ENCODE data around the gene RPS6KB2.

The RPS6KB2 gene

GRCh38 chr11:67428052-67429001 is at the start of gene RPS6KB2:
RPS6KB2 (plus strand) TSS chr11:67428494; CDS start chr11:67428546, 52 bp downstream.
- peak; percentile 86 for TF ChIP-seq POLR2A (IDR thresholded peaks at IDR 0.05; ENCODE audit: low read depth, low read length)
- FAIRE-seq (no peak), DNase-seq (ENCODE audit: insufficient read length, low spot score) (peak; percentile 98)

- FAIRE-seq (no peak), DNase-seq (ENCODE audit: insufficient read length, low spot score) (no peak)
These were observed 49.8 kb upstream of the RPS6KB2 start for GRCh38 chr11:67378544-67378943.

GRCh38 chr11:67379061-67380058 is 48.9 kb upstream of the RPS6KB2 start:
- no peak for FAIRE-seq
- DNase-seq (ENCODE audit: insufficient read length, low spot score): peak; percentile 83
- peak; percentile 57 for TF ChIP-seq POLR2A (IDR thresholded peaks at IDR 0.05; ENCODE audit: low read depth, low read length)

More at GRCh38 chr11:67378544-67378943, 49.8 kb upstream of the RPS6KB2 start:
- TF ChIP-seq POLR2A (IDR thresholded peaks at IDR 0.05; ENCODE audit: low read depth, low read length): no peak

- no peak for FAIRE-seq
- DNase-seq (ENCODE audit: insufficient read length, low spot score): no peak
- no peak for TF ChIP-seq POLR2A (IDR thresholded peaks at IDR 0.05; ENCODE audit: low read depth, low read length)
These were observed 46.9 kb upstream of the RPS6KB2 start for GRCh38 chr11:67381244-67381972.

- DNase-seq (ENCODE audit: insufficient read length, low spot score) (peak; percentile 63), FAIRE-seq (no peak)
- no peak for TF ChIP-seq POLR2A (IDR thresholded peaks at IDR 0.05; ENCODE audit: low read depth, low read length)
These were observed 45.8 kb upstream of the RPS6KB2 start for GRCh38 chr11:67382276-67383136.

GRCh38 chr11:67384851-67385366 is 43.4 kb upstream of the RPS6KB2 start:
- FAIRE-seq (no peak), DNase-seq (ENCODE audit: insufficient read length, low spot score) (no peak)
- TF ChIP-seq POLR2A (IDR thresholded peaks at IDR 0.05; ENCODE audit: low read depth, low read length): no peak

GRCh38 chr11:67387069-67387468 is 41.2 kb upstream of the RPS6KB2 start:
- no peak for TF ChIP-seq POLR2A (IDR thresholded peaks at IDR 0.05; ENCODE audit: low read depth, low read length)
- FAIRE-seq (no peak), DNase-seq (ENCODE audit: insufficient read length, low spot score) (no peak)

- DNase-seq (ENCODE audit: insufficient read length, low spot score): no peak
- no peak for TF ChIP-seq POLR2A (IDR thresholded peaks at IDR 0.05; ENCODE audit: low read depth, low read length)
- no peak for FAIRE-seq
These were observed 40.8 kb upstream of the RPS6KB2 start for GRCh38 chr11:67387518-67387917.

GRCh38 chr11:67389477-67389876 is 38.8 kb upstream of the RPS6KB2 start:
- DNase-seq (ENCODE audit: insufficient read length, low spot score) (no peak), FAIRE-seq (no peak)
- TF ChIP-seq POLR2A (IDR thresholded peaks at IDR 0.05; ENCODE audit: low read depth, low read length): no peak

GRCh38 chr11:67390947-67391303 is 37.4 kb upstream of the RPS6KB2 start:
- FAIRE-seq (no peak), DNase-seq (ENCODE audit: insufficient read length, low spot score) (no peak)
- no peak for TF ChIP-seq POLR2A (IDR thresholded peaks at IDR 0.05; ENCODE audit: low read depth, low read length)

GRCh38 chr11:67391304-67392182 is 36.8 kb upstream of the RPS6KB2 start, which contains the start of gene RAD9A:
RAD9A (plus strand) TSS chr11:67391986; CDS start chr11:67392045, 59 bp downstream.
- DNase-seq (ENCODE audit: insufficient read length, low spot score): peak; percentile 97

More at GRCh38 chr11:67391304-67392182, 36.8 kb upstream of the RPS6KB2 start, which contains the start of gene RAD9A:
- peak; percentile 71 for TF ChIP-seq POLR2A (IDR thresholded peaks at IDR 0.05; ENCODE audit: low read depth, low read length)
- no peak for FAIRE-seq
